ENCODE measurements around the gene ISG15.
"Not testable (repeated sequence)": the region's sequence is repeated elsewhere in the genome, so short reads cannot be mapped to it uniquely, and the experiment has no call there.

ISG15 gene

GRCh38 chr1:1044455-1045078 is 31.3 kb downstream of the ISG15 start:
- no peak for DNase-seq (ENCODE audit: low read depth, low spot score)

GRCh38 chr1:1045129-1045528 is 31.8 kb downstream of the ISG15 start:
- DNase-seq (ENCODE audit: low read depth, low spot score): no peak

- no peak for DNase-seq (ENCODE audit: low read depth, low spot score)
Observed at GRCh38 chr1:1046243-1046642, 32.9 kb downstream of the ISG15 start.

- no peak for DNase-seq (ENCODE audit: low read depth, low spot score)
Observed at GRCh38 chr1:1046767-1047166, 33.5 kb downstream of the ISG15 start.

- no peak for DNase-seq (ENCODE audit: low read depth, low spot score)
Observed at GRCh38 chr1:1047407-1047806, 34.1 kb downstream of the ISG15 start.

- no peak for DNase-seq (ENCODE audit: low read depth, low spot score)
Observed at GRCh38 chr1:1047963-1048362, 34.7 kb downstream of the ISG15 start.

- DNase-seq (ENCODE audit: low read depth, low spot score): no peak
Observed at GRCh38 chr1:1048765-1049164, 35.5 kb downstream of the ISG15 start.

GRCh38 chr1:1049318-1050165 is 36.2 kb downstream of the ISG15 start:
- DNase-seq (ENCODE audit: low read depth, low spot score): no peak

GRCh38 chr1:1050577-1051052 is 37.3 kb downstream of the ISG15 start:
- DNase-seq (ENCODE audit: low read depth, low spot score): no peak

- no peak for DNase-seq (ENCODE audit: low read depth, low spot score)
Observed at GRCh38 chr1:1051127-1051810, 38.0 kb downstream of the ISG15 start.

GRCh38 chr1:1052003-1052840 is 38.9 kb downstream of the ISG15 start:
- no peak for DNase-seq (ENCODE audit: low read depth, low spot score)

GRCh38 chr1:1053022-1053421 is 39.7 kb downstream of the ISG15 start:
- no peak for DNase-seq (ENCODE audit: low read depth, low spot score)

- DNase-seq (ENCODE audit: low read depth, low spot score): no peak
Observed at GRCh38 chr1:1053682-1054081, 40.4 kb downstream of the ISG15 start.

GRCh38 chr1:1054099-1054700 is 40.9 kb downstream of the ISG15 start:
- no peak for DNase-seq (ENCODE audit: low read depth, low spot score)

GRCh38 chr1:1054971-1055370 is 41.7 kb downstream of the ISG15 start:
- no peak for DNase-seq (ENCODE audit: low read depth, low spot score)

GRCh38 chr1:1055841-1056736 is 42.8 kb downstream of the ISG15 start:
- DNase-seq (ENCODE audit: low read depth, low spot score): no peak

GRCh38 chr1:1057769-1058087 is 44.4 kb downstream of the ISG15 start:
- not testable (repeated sequence) for DNase-seq (ENCODE audit: low read depth, low spot score)

- no peak for DNase-seq (ENCODE audit: low read depth, low spot score)
Observed at GRCh38 chr1:1058088-1058905, 45.0 kb downstream of the ISG15 start.

GRCh38 chr1:1058921-1059493 is 45.7 kb downstream of the ISG15 start:
- no peak for DNase-seq (ENCODE audit: low read depth, low spot score)
